D721Med (cell line): ENCODE measurements around the gene NBPF15.
"Not testable (repeated sequence)": the region's sequence is repeated elsewhere in the genome, so short reads cannot be mapped to it uniquely, and the experiment has no call there.

Experiments used
- DNase-seq: peaks from one replicate; pipeline ENCODE4 v3.0.0; 2011; ENCODE audit warnings: low spot score; ENCODE audit not compliant: insufficient read length
- FAIRE-seq: peaks from 2 replicates; lab custom pipeline; 2011; peaks lifted over from hg19 to GRCh38; lab: Jason Lieb, UNC

The NBPF15 gene

DNA sequence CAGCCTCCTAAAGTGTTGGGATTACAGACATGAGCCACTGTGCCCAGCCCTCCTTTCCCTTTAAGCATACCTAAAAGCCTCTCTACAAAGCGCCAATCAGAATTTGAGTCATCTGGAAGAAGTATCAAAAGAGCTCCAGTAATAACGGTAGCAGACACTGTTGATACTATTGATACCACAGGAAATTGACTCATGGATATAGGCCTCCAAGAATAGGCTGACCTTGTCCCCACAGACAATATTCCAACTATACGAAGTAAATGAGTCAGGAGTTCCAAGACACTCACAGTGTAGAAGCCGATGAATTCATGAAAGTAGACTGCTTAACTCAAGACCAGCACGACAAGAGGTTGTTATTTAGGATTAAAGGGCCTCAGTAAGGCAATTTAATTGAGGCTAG lies 58.7 kb downstream of the NBPF15 start:
- not testable (repeated sequence) for FAIRE-seq, DNase-seq

GRCh38 chr1:144371651-144372050 lies 89.8 kb downstream of the NBPF15 start:
- not testable (repeated sequence) for DNase-seq, FAIRE-seq
